ENCODE measurements around the gene EFEMP1. TPM values are rescaled to one million over a fixed set of nuclear protein-coding genes. Genes with fewer than 3 reads are reported as not detected.
"Not testable (repeated sequence)": the region's sequence is repeated elsewhere in the genome, so short reads cannot be mapped to it uniquely, and the experiment has no call there.

Gene EFEMP1
- total and polyA plus RNA-seq, 7 experiments from 2014 or later, result not detected

DNA sequence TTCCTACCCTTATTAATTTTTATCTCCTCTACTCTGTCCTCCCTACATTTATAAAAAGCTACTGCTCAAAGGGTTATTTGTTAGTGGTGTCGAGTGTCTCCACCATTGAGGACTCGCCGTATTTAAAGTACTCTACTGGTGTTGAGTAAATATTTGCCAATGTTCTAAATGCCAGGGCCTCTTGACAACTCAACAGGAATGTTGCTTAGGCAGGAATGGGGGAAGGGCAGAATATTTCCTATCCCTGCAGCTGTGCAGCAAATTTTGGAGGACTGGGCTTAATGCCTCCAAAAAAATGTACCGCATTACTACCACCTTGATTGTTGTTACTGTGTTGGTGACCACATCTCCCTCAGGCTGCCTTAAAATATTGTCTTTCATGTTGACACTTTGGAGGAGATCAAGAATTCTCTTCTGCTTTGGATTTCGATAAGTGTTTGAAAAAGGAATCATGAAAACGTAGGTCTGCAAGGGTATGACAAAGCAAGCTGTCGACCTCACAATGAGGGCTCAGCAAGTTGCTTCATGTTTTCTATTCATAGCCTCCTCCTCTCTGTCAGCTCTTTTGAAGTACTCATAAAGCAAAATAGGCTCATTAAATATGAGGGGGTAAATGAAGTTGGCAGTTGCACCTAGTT is 84.3 kb downstream of the EFEMP1 start:
- H3K27me3 Mint-ChIP-seq, result peaks cover 0 to 11% (median 0%) of the 10 kb centered on the region in 5 donors
- H3K4me3 Mint-ChIP-seq, result no peak overlapping the region
- ChIA-PET CTCF (no interaction called here), POLR2A (no interaction called here)
- Histone ChIP-seq H3K4me1 (ENCODE audit: control insufficient read depth in 2 of 2, insufficient read depth in 2 of 2, low read length in 2 of 2) (no peaks in the 10 kb centered on the region), H3K4me3 (ENCODE audit: low read length) (no peak overlapping the region), H3K27ac (ENCODE audit: low read depth, low read length) (no peak overlapping the region), H3K9me3 (ENCODE audit: control insufficient read depth in 2 of 3, low read length in 3 of 3) (no peaks in the 10 kb centered on the region), H3K36me3 (ENCODE audit: control insufficient read depth in 2 of 3, insufficient read depth in 3 of 3, low read length in 3 of 3) (no peaks in the 10 kb centered on the region), H3K27me3 (ENCODE audit: control insufficient read depth in 2 of 2, insufficient read depth in 2 of 2, low read length in 2 of 2) (no peaks in the 10 kb centered on the region)
- H3K27ac Mint-ChIP-seq, result no peak overlapping the region
- intact Hi-C loops (cut with micrococcal nuclease), result no loop called here
- H3K9me3 Mint-ChIP-seq, result peaks cover 0 to 14% (median 3%) of the 10 kb centered on the region in 11 donors
- DNase-seq (no peak), ATAC-seq (no peak)
- H3K4me1 Mint-ChIP-seq, result no peaks in the 10 kb centered on the region
- peaks cover 0 to 5% (median 0%) of the 10 kb centered on the region in 5 donors for H3K36me3 Mint-ChIP-seq

DNA sequence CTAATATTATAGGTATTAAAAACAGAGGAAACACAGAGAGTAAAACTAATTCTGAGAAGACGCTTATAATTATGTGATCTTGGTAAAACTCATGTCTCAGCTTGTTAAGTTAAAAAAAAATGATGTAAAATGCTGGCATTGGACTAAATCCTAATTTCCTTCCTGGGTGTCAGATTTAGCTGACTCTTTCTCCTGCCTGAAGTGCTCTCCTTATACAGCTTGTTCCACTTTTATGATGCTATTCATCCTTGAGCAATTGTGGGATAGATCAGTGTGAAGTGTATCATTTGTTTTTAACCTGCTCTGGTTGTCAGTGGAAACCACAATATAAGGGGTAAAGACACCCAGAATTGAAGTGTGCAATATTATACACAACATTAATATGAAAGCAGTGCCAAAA is 84.9 kb downstream of the EFEMP1 start:
- H3K27ac ChIP-seq (ENCODE audit: low read depth, low read length), result no peak overlapping the region
- ChIA-PET POLR2A (no interaction called here), CTCF (no interaction called here)
- peaks cover 0 to 11% (median 0%) of the 10 kb centered on the region in 5 donors for H3K27me3 Mint-ChIP-seq
- no peak overlapping the region for H3K4me3 ChIP-seq (ENCODE audit: low read length)
- H3K4me1 ChIP-seq (ENCODE audit: control insufficient read depth in 2 of 2, insufficient read depth in 2 of 2, low read length in 2 of 2), result no peaks in the 10 kb centered on the region
- no peak overlapping the region for H3K27ac Mint-ChIP-seq
- DNase-seq (no peak), ATAC-seq (no peak)
- no peak overlapping the region for H3K4me3 Mint-ChIP-seq
- peaks cover 0 to 14% (median 3%) of the 10 kb centered on the region in 11 donors for H3K9me3 Mint-ChIP-seq
- H3K36me3 ChIP-seq (ENCODE audit: control insufficient read depth in 2 of 3, insufficient read depth in 3 of 3, low read length in 3 of 3), result no peaks in the 10 kb centered on the region
- H3K4me1 Mint-ChIP-seq, result no peaks in the 10 kb centered on the region
- peaks cover 0 to 5% (median 0%) of the 10 kb centered on the region in 5 donors for H3K36me3 Mint-ChIP-seq
- H3K9me3 ChIP-seq (ENCODE audit: control insufficient read depth in 2 of 3, low read length in 3 of 3), result no peaks in the 10 kb centered on the region
- intact Hi-C loops (cut with micrococcal nuclease), result no loop called here
- no peaks in the 10 kb centered on the region for H3K27me3 ChIP-seq (ENCODE audit: control insufficient read depth in 2 of 2, insufficient read depth in 2 of 2, low read length in 2 of 2)

DNA sequence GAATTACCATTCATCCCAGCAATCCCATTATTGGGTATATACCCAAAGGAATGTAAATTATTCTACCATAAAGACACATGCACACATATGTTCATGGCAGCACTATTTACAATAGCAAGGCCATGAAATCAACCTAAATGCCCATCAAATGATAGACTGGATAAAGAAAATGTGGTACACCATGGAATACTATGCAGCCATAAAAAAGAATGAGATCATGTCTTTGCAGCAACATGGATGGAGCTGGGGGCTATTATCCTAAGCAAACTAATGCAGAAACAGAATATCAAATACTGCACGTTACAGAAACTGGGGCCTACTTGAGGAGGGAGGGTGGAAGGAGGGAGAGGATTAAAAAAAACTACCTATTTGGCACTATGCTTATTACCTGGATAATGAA is 85.5 kb downstream of the EFEMP1 start:
- H3K4me1 ChIP-seq (ENCODE audit: control insufficient read depth in 2 of 2, insufficient read depth in 2 of 2, low read length in 2 of 2); H3K4me1 Mint-ChIP-seq; ATAC-seq; CTCF ChIA-PET; POLR2A ChIA-PET; H3K36me3 ChIP-seq (ENCODE audit: control insufficient read depth in 2 of 3, insufficient read depth in 3 of 3, low read length in 3 of 3); H3K27ac ChIP-seq (ENCODE audit: low read depth, low read length); H3K27ac Mint-ChIP-seq; DNase-seq; H3K27me3 ChIP-seq (ENCODE audit: control insufficient read depth in 2 of 2, insufficient read depth in 2 of 2, low read length in 2 of 2); H3K4me3 Mint-ChIP-seq; H3K4me3 ChIP-seq (ENCODE audit: low read length); H3K36me3 Mint-ChIP-seq; intact Hi-C loops (cut with micrococcal nuclease); H3K9me3 ChIP-seq (ENCODE audit: control insufficient read depth in 2 of 3, low read length in 3 of 3): not testable (repeated sequence)
- H3K27me3 Mint-ChIP-seq, result peaks cover 0 to 11% (median 0%) of the 10 kb centered on the region in 5 donors
- H3K9me3 Mint-ChIP-seq, result peaks cover 0 to 14% (median 4%) of the 10 kb centered on the region in 11 donors

DNA sequence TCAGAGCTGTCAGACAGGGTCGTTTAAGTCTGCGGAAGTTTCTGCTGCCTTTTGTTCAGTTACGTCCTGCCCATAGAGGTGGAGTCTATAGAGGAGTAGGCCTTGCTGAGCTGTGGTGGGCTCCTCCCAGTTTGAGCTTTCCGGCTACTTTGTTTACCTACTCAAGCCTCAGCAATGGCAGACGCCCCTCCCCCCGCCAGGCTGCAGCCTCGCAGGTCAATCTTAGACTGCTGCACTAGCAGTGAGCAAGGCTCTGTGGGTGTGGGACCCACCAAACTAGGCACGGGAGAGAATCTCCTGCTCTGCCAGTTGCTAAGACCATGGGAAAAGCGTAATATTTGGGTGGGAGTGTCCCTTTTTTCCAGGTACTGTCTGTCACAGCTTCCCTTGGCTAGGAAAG is 86.5 kb downstream of the EFEMP1 start:
- intact Hi-C loops (cut with micrococcal nuclease), result no loop called here
- ATAC-seq, result no peak
- Histone ChIP-seq H3K9me3 (ENCODE audit: control insufficient read depth in 2 of 3, low read length in 3 of 3) (no peaks in the 10 kb centered on the region), H3K4me3 (ENCODE audit: low read length) (no peak overlapping the region), H3K36me3 (ENCODE audit: control insufficient read depth in 2 of 3, insufficient read depth in 3 of 3, low read length in 3 of 3) (no peaks in the 10 kb centered on the region), H3K27me3 (ENCODE audit: control insufficient read depth in 2 of 2, insufficient read depth in 2 of 2, low read length in 2 of 2) (no peaks in the 10 kb centered on the region), H3K27ac (ENCODE audit: low read depth, low read length) (no peak overlapping the region), H3K4me1 (ENCODE audit: control insufficient read depth in 2 of 2, insufficient read depth in 2 of 2, low read length in 2 of 2) (no peaks in the 10 kb centered on the region)
- ChIA-PET CTCF (no interaction called here), POLR2A (no interaction called here)
- Mint-ChIP-seq H3K4me1 (no peaks in the 10 kb centered on the region), H3K27me3 (peaks cover 0 to 11% (median 0%) of the 10 kb centered on the region in 5 donors), H3K27ac (no peak overlapping the region), H3K9me3 (peaks cover 0 to 14% (median 5%) of the 10 kb centered on the region in 11 donors), H3K36me3 (peaks cover 0 to 5% (median 0%) of the 10 kb centered on the region in 5 donors), H3K4me3 (no peak overlapping the region)
- DNase-seq, result no peak

DNA sequence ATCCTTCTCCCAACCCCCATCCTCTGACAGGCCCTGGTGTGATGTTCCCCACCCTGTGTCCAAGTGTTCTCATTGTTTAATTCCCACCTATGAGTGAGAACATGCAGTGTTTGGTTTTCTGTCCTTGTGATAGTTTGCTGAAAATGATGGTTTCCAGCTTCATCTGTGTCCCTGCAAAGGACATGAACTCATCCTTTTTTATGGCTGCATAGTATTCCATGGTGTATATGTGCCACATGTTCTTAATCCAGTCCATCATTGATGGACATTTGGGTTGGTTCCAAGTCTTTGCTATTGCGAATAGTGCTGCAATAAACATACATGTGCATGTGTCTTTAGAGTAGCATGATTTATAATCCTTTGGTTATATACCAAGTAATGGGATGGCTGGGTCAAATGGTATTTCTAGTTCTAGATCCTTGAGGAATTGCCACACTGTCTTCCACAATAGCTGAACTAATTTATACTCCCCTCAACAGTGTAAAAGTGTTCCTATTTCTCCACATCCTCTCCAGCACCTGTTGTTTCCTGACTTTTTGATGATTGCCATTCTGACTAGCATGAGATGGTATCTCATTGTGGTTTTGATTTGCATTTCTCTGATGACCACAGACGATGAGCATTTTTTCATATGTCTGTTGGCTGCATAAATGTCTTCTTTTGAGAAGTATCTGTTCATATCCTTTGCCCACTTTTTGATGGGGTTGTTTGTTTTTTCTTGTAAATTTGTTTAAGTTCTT is 91.7 kb downstream of the EFEMP1 start:
- H3K9me3 Mint-ChIP-seq, result peaks cover 0 to 16% (median 8%) of the 10 kb centered on the region in 11 donors
- H3K27ac ChIP-seq (ENCODE audit: low read depth, low read length); H3K4me1 ChIP-seq (ENCODE audit: control insufficient read depth in 2 of 2, insufficient read depth in 2 of 2, low read length in 2 of 2); DNase-seq; H3K27me3 Mint-ChIP-seq; H3K27ac Mint-ChIP-seq; H3K4me3 ChIP-seq (ENCODE audit: low read length); H3K4me3 Mint-ChIP-seq; H3K9me3 ChIP-seq (ENCODE audit: control insufficient read depth in 2 of 3, low read length in 3 of 3); CTCF ChIA-PET; H3K4me1 Mint-ChIP-seq; H3K27me3 ChIP-seq (ENCODE audit: control insufficient read depth in 2 of 2, insufficient read depth in 2 of 2, low read length in 2 of 2); intact Hi-C loops (cut with micrococcal nuclease); H3K36me3 ChIP-seq (ENCODE audit: control insufficient read depth in 2 of 3, insufficient read depth in 3 of 3, low read length in 3 of 3); ATAC-seq; H3K36me3 Mint-ChIP-seq; POLR2A ChIA-PET: not testable (repeated sequence)

DNA sequence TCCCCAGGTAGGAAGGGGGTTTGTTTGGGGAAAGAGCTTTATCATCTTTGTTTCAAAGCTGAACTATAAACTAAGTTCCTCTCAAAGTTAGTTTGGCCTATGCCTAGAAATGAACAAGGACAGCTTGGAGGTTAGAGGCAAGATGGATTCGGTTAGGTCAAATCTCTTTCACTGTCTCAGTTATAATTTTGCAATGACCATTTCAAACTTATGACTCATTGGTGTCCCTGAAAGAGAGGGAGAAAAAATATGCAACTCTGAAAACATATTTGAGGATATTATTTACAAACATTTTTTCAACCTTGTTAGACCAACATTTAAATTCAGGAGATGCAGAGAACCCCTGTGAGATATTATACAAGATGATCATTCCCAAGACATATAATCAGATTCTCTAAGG is 95.7 kb downstream of the EFEMP1 start:
- H3K27ac ChIP-seq (ENCODE audit: low read depth, low read length), result no peak overlapping the region
- POLR2A ChIA-PET, result no interaction called here
- no peaks in the 10 kb centered on the region for H3K4me1 ChIP-seq (ENCODE audit: control insufficient read depth in 2 of 2, insufficient read depth in 2 of 2, low read length in 2 of 2)
- Mint-ChIP-seq H3K4me3 (no peak overlapping the region), H3K9me3 (peaks cover 0 to 14% (median 1%) of the 10 kb centered on the region in 11 donors), H3K4me1 (no peaks in the 10 kb centered on the region), H3K36me3 (no peaks in the 10 kb centered on the region), H3K27me3 (peaks cover 0 to 19% (median 0%) of the 10 kb centered on the region in 5 donors), H3K27ac (no peak overlapping the region)
- no peaks in the 10 kb centered on the region for H3K27me3 ChIP-seq (ENCODE audit: control insufficient read depth in 2 of 2, insufficient read depth in 2 of 2, low read length in 2 of 2)
- ATAC-seq, result no peak
- H3K9me3 ChIP-seq (ENCODE audit: control insufficient read depth in 2 of 3, low read length in 3 of 3), result no peaks in the 10 kb centered on the region
- intact Hi-C loops (cut with micrococcal nuclease), result no loop called here
- CTCF ChIA-PET, result no interaction called here
- no peak for DNase-seq
- H3K4me3 ChIP-seq (ENCODE audit: low read length), result no peak overlapping the region
- H3K36me3 ChIP-seq (ENCODE audit: control insufficient read depth in 2 of 3, insufficient read depth in 3 of 3, low read length in 3 of 3), result no peaks in the 10 kb centered on the region

DNA sequence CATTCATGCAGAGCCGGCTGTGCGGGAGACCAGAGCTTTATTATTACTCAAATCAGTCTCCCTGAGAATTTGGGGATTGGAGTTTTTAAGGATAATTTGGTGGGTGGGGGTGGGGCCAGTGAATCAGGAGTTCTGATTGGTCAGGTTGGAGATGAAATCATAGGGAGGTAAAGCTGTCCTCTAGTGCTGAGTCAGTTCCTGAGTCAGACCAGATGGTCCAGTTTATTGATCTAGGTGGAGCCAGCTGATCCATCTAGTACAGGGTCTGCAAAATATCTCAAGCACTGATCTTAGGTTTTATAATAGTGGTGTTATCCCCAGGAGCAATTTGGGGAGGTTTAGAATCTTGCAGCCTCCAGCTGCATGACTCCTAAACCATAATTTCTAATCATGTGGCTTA is 96.2 kb downstream of the EFEMP1 start:
- ATAC-seq; H3K4me1 Mint-ChIP-seq; H3K9me3 ChIP-seq (ENCODE audit: control insufficient read depth in 2 of 3, low read length in 3 of 3); H3K4me1 ChIP-seq (ENCODE audit: control insufficient read depth in 2 of 2, insufficient read depth in 2 of 2, low read length in 2 of 2); POLR2A ChIA-PET; H3K4me3 Mint-ChIP-seq; H3K36me3 ChIP-seq (ENCODE audit: control insufficient read depth in 2 of 3, insufficient read depth in 3 of 3, low read length in 3 of 3); H3K27ac Mint-ChIP-seq; DNase-seq; CTCF ChIA-PET; H3K27ac ChIP-seq (ENCODE audit: low read depth, low read length); H3K27me3 ChIP-seq (ENCODE audit: control insufficient read depth in 2 of 2, insufficient read depth in 2 of 2, low read length in 2 of 2); H3K4me3 ChIP-seq (ENCODE audit: low read length); intact Hi-C loops (cut with micrococcal nuclease); H3K36me3 Mint-ChIP-seq: not testable (repeated sequence)
- Mint-ChIP-seq H3K9me3 (peaks cover 0 to 12% (median 0%) of the 10 kb centered on the region in 11 donors), H3K27me3 (peaks cover 0 to 19% (median 0%) of the 10 kb centered on the region in 5 donors)

Measured in naive thymus-derived CD4-positive, alpha-beta T cell (primary cell).